NB4 (cell line): ENCODE data around the gene ERCC2.

Source experiments
- POLR2A ChIP-seq: IDR thresholded peaks from 2 replicates; pipeline ENCODE4 v1.6.1; 2011; ENCODE audit warnings: mild to moderate bottlenecking; ENCODE audit not compliant: insufficient read length; ENCODE audit errors: extremely low read depth
- TF ChIP-seq, protein P1 (sequence below): IDR thresholded peaks from one replicate; pipeline ENCODE4 v1.5.1; 2012; ENCODE audit warnings: low read depth, low read length

DNA sequence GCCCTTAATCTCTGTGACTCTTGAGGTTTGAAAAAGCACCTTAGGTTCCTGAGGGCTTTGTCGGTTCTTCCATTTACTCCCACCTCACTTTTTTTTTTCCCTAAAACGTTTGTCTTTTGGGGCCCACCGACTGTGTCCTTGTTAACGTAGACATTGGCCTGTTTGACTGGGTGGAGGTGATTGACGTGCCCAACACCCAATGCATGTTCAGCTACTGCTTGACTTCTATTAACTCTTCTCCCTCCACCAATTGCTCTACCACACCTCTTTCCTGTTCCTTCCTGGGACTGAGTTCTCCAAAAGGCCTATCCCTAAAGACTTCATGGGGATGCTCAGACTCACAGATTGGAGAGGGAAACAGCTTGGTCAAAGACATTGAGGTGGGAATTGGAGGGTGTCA lies 65.0 kb downstream of the ERCC2 start:
- TF ChIP-seq, protein P1, sequence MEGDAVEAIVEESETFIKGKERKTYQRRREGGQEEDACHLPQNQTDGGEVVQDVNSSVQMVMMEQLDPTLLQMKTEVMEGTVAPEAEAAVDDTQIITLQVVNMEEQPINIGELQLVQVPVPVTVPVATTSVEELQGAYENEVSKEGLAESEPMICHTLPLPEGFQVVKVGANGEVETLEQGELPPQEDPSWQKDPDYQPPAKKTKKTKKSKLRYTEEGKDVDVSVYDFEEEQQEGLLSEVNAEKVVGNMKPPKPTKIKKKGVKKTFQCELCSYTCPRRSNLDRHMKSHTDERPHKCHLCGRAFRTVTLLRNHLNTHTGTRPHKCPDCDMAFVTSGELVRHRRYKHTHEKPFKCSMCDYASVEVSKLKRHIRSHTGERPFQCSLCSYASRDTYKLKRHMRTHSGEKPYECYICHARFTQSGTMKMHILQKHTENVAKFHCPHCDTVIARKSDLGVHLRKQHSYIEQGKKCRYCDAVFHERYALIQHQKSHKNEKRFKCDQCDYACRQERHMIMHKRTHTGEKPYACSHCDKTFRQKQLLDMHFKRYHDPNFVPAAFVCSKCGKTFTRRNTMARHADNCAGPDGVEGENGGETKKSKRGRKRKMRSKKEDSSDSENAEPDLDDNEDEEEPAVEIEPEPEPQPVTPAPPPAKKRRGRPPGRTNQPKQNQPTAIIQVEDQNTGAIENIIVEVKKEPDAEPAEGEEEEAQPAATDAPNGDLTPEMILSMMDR: no peak
- no peak for TF ChIP-seq POLR2A
